Esophagus squamous epithelium (tissue), 4 donors: Measurements from ENCODE around the gene CACNB2.

Source experiments
- POLR2A ChIP-seq, 4 donors: fragments of 450-650 bp; IDR thresholded peaks; one replicate each; pipeline ENCODE4 v1.6.1; 2017; ENCODE audit warnings: antibody characterized with exemption in 4 of 4, mild to moderate bottlenecking in 4 of 4, moderate library complexity in 3 of 4
- TF ChIP-seq, protein P1 (sequence below), 6 experiments: fragments of 450-650 bp in 4 of 6; fragments of 200-600 bp in 2 of 6; sonication (generic) in 2 of 6; IDR thresholded peaks; one replicate each; pipeline ENCODE4 v1.5.1; 2016 to 2019; ENCODE audit warnings: antibody characterized with exemption in 6 of 6, mild to moderate bottlenecking in 4 of 6, moderate library complexity in 4 of 6

DNA sequence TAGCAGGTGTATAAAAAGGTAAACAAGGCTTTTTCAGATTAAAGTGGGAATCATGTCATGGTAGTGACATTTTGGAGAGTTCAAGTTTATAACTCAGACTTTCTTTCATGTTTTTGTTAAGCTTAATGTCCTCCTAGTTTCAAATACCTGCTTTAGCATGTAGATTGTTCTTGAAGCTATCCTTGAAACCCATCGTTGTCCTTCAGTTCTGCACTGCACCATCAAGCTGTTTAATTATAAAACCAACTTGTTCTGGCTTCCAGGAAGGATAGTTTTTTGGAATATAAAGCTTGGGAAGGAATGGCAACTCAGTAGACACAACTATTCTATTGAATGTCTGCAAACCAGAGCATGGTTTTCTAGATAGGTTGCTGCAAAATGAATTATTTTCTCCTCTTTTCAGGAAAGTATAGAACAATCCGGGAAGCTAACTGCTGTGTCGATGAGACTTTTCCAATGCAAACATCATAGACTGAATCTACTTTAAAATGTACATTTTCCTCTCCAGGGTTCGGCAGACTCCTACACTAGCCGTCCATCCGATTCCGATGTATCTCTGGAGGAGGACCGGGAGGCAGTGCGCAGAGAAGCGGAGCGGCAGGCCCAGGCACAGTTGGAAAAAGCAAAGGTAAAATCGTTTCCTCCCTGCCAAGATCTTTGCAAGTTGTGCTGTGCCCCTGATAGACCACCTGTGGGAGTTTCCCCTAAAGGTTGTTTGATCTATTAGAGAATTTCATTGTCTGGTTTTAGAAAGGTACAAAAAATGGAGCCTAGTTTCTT lies 261.4 kb downstream of the CACNB2 start:
- TF ChIP-seq, protein P1, sequence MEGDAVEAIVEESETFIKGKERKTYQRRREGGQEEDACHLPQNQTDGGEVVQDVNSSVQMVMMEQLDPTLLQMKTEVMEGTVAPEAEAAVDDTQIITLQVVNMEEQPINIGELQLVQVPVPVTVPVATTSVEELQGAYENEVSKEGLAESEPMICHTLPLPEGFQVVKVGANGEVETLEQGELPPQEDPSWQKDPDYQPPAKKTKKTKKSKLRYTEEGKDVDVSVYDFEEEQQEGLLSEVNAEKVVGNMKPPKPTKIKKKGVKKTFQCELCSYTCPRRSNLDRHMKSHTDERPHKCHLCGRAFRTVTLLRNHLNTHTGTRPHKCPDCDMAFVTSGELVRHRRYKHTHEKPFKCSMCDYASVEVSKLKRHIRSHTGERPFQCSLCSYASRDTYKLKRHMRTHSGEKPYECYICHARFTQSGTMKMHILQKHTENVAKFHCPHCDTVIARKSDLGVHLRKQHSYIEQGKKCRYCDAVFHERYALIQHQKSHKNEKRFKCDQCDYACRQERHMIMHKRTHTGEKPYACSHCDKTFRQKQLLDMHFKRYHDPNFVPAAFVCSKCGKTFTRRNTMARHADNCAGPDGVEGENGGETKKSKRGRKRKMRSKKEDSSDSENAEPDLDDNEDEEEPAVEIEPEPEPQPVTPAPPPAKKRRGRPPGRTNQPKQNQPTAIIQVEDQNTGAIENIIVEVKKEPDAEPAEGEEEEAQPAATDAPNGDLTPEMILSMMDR (IDR thresholded peaks at IDR 0.05), result no peak
- no peak for TF ChIP-seq POLR2A (IDR thresholded peaks at IDR 0.05)
